Fibroblast of lung (primary cell): Measurements from ENCODE around the gene MAP3K10. TPM values are rescaled to one million over a fixed set of nuclear protein-coding genes. Genes with fewer than 3 reads are reported as not detected.

Experiments used
- DNase-seq, 2 donors: peaks; one replicate each; pipeline versions ENCODE4 v3.0.0 to v3.0.0-alpha.2; 2010; ENCODE audit warnings: low read depth in 2 of 2
- H2AFZ ChIP-seq: 2 replicates; pipeline ENCODE4 v1.5.1; 2012; ENCODE audit warnings: low read length, control low read depth, inconsistent platforms
- H3K27ac ChIP-seq: 2 replicates; pipeline ENCODE4 v1.5.1; 2011; ENCODE audit warnings: low read length, control low read depth; ENCODE audit not compliant: insufficient read depth
- H3K27me3 ChIP-seq: 2 replicates; pipeline ENCODE4 v1.5.1; 2011; ENCODE audit warnings: mild to moderate bottlenecking, low read length; ENCODE audit not compliant: control insufficient read depth, insufficient read depth
- H3K36me3 ChIP-seq: 2 replicates; pipeline ENCODE4 v1.5.1; 2011; ENCODE audit warnings: low read length; ENCODE audit not compliant: control insufficient read depth, insufficient read depth
- H3K4me1 ChIP-seq: 2 replicates; pipeline ENCODE4 v1.5.1; 2011; ENCODE audit warnings: low read length; ENCODE audit not compliant: control insufficient read depth, insufficient read depth; ENCODE audit errors: extremely low read depth
- H3K4me2 ChIP-seq: 2 replicates; pipeline ENCODE4 v1.5.1; 2011; ENCODE audit warnings: low read length, control low read depth; ENCODE audit not compliant: insufficient read depth; ENCODE audit errors: extremely low read depth
- H3K4me3 ChIP-seq, 4 experiments: fragments of 200-600 bp in 1 of 4; sonication (generic) in 1 of 4; replicated peaks in 1 of 4; 2 replicates each; pipeline ENCODE4 v1.5.1; 2011 to 2016; ENCODE audit warnings: low read length in 4 of 4, low read depth in 3 of 4, mild to moderate bottlenecking in 3 of 4, control low read depth in 2 of 4, inconsistent platforms in 1 of 4, mixed read lengths in 1 of 4; ENCODE audit not compliant: insufficient read depth in 1 of 4; ENCODE audit errors: control extremely low read depth in 1 of 4
- H3K79me2 ChIP-seq: 2 replicates; pipeline ENCODE4 v1.5.1; 2012; ENCODE audit warnings: mild to moderate bottlenecking, low read length, inconsistent platforms; ENCODE audit not compliant: control insufficient read depth, insufficient read depth
- H3K9ac ChIP-seq: 2 replicates; pipeline ENCODE4 v1.5.1; 2011; ENCODE audit warnings: mild to moderate bottlenecking, low read length, control low read depth; ENCODE audit not compliant: insufficient read depth
- H3K9me3 ChIP-seq: 2 replicates; pipeline ENCODE4 v1.5.1; 2012; ENCODE audit warnings: low read depth, low read length; ENCODE audit not compliant: control insufficient read depth, insufficient read depth
- H4K20me1 ChIP-seq: 2 replicates; pipeline ENCODE4 v1.5.1; 2011; ENCODE audit warnings: low read length; ENCODE audit not compliant: control insufficient read depth, insufficient read depth; ENCODE audit errors: extremely low read depth
- EZH2 ChIP-seq: IDR thresholded peaks from 2 replicates; pipeline ENCODE4 v1.5.1; 2012; ENCODE audit warnings: low read length, control low read depth, mild to moderate bottlenecking; ENCODE audit errors: missing control alignments
- polyA plus RNA-seq, 2 donors: library from polyadenylated mRNA; depleted of rRNA in 1 of 2; stranded (reverse) in 1 of 2; unstranded in 1 of 2; fragments of >200 nt; gene quantifications; 2 replicates each; pipeline ENCODE4 v1.2.1, GENCODE V29; 2011 to 2012; ENCODE audit warnings: missing spikeins in 1 of 2
- total RNA-seq: library from RNA; depleted of rRNA; stranded (reverse); fragments of >200 nt; gene quantifications from 2 replicates; pipeline ENCODE4 v1.2.1, GENCODE V29; 2014
- TF ChIP-seq, protein P1 (sequence below), 2 donors: IDR thresholded peaks in 1 of 2; conservative IDR thresholded peaks in 1 of 2; 1 replicate in 1 of 2; 2 replicates in 1 of 2; pipeline ENCODE4 v1.5.1; 2011 to 2012; ENCODE audit warnings: low read length in 2 of 2, control low read depth in 1 of 2, inconsistent platforms in 1 of 2, low read depth in 1 of 2, mild to moderate bottlenecking in 1 of 2

The MAP3K10 gene
- total and polyA plus RNA-seq, 2 donors (not counting 1 experiment from before 2014, with no cell fraction given) = 2.7 to 7.4 TPM

DNA sequence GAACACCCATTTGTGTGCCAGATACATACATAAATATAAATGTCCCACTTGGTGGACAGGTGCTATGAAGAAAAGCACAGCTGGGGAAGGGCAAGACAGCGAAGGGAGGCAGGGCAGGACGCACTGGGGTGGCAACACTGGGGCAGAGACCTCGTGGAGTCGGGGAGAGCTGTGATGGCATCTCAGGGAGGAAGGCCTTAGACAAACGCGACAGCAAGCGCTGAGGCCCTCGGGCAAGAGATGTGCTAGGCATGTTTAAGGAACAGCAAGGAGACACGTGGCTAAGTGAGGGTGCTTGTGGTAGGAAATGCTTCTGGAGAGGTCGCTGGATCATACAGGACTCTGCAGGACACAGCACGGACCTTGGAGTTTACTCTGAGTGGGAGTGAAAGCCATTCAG, 58.6 kb downstream of the MAP3K10 start:
- peaks cover 2% of the 10 kb centered on the region for H4K20me1 ChIP-seq
- no peak overlapping the region for H2AFZ ChIP-seq
- no peaks in the 10 kb centered on the region for H3K4me1 ChIP-seq
- H3K79me2 ChIP-seq = peaks cover 7% of the 10 kb centered on the region
- no peaks in the 10 kb centered on the region for H3K9me3 ChIP-seq
- no peak overlapping the region for H3K27ac ChIP-seq
- H3K36me3 ChIP-seq = peaks cover 4% of the 10 kb centered on the region
- H3K9ac ChIP-seq = no peak overlapping the region
- DNase-seq = no peak
- no peaks in the 10 kb centered on the region for H3K27me3 ChIP-seq
- H3K4me2 ChIP-seq = no peak overlapping the region
- no peak overlapping the region for H3K4me3 ChIP-seq
- TF ChIP-seq, protein P1, sequence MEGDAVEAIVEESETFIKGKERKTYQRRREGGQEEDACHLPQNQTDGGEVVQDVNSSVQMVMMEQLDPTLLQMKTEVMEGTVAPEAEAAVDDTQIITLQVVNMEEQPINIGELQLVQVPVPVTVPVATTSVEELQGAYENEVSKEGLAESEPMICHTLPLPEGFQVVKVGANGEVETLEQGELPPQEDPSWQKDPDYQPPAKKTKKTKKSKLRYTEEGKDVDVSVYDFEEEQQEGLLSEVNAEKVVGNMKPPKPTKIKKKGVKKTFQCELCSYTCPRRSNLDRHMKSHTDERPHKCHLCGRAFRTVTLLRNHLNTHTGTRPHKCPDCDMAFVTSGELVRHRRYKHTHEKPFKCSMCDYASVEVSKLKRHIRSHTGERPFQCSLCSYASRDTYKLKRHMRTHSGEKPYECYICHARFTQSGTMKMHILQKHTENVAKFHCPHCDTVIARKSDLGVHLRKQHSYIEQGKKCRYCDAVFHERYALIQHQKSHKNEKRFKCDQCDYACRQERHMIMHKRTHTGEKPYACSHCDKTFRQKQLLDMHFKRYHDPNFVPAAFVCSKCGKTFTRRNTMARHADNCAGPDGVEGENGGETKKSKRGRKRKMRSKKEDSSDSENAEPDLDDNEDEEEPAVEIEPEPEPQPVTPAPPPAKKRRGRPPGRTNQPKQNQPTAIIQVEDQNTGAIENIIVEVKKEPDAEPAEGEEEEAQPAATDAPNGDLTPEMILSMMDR (conservative IDR thresholded peaks at IDR 0.05 in 1 of 2, IDR thresholded peaks at IDR 0.05 in 1 of 2; ENCODE audit: low read depth in 1 of 2, low read length in 2 of 2) = no peak
- no peak for TF ChIP-seq EZH2

DNA sequence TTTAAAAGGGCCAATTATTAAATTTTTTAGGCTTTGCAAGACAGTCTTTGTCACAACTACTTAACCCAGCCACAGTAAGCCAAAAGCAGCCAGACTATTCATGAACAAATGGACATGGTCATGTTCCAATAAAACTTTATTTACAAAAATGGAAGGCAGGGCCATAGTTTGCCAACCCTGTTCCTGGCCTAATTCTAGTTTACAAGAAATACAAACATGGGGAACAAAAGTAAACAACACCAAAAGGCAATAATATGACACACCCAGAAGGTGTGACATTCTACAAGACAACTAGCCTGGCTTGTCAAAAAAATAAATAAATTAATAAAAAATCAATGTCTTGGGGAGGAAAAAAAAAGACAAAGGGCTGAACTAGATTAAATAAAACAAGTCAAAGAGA, 60.0 kb downstream of the MAP3K10 start:
- Histone ChIP-seq H3K79me2 (peaks cover 7% of the 10 kb centered on the region), H3K27ac (no peak overlapping the region), H3K4me3 (no peak overlapping the region), H3K4me1 (no peaks in the 10 kb centered on the region), H2AFZ (no peak overlapping the region), H4K20me1 (peaks cover 2% of the 10 kb centered on the region), H3K4me2 (no peak overlapping the region), H3K9me3 (no peaks in the 10 kb centered on the region), H3K27me3 (no peaks in the 10 kb centered on the region), H3K36me3 (peaks cover 13% of the 10 kb centered on the region), H3K9ac (no peak overlapping the region)
- DNase-seq = no peak
- TF ChIP-seq, protein P1 (conservative IDR thresholded peaks at IDR 0.05 in 1 of 2, IDR thresholded peaks at IDR 0.05 in 1 of 2; ENCODE audit: low read depth in 1 of 2, low read length in 2 of 2) = no peak
- no peak for TF ChIP-seq EZH2

DNA sequence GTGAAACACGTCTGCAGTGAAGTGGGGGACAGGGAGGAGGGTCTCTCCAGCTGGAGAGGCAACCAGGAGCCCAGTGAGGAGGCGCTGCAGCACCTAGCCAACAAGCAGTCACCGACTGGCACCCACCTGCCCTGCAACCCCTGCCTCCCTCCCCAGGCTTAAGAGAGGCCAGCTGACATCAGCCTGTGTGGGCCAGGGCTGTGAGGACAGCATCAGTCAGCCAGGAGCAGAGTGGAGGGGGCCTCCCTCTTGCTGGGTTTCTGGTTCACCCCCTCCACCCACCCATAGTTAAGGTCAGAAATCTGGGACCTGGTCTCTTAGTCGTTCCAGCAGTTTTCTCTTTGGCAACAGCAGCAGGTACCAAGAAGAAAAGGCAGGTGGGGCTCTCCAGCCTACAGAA, 60.8 kb downstream of the MAP3K10 start:
- TF ChIP-seq, protein P1 (conservative IDR thresholded peaks at IDR 0.05 in 1 of 2, IDR thresholded peaks at IDR 0.05 in 1 of 2; ENCODE audit: low read depth in 1 of 2, low read length in 2 of 2) = no peak
- TF ChIP-seq EZH2 = no peak
- H3K9ac ChIP-seq = no peak overlapping the region
- peaks cover 15% of the 10 kb centered on the region for H3K36me3 ChIP-seq
- peaks cover 2% of the 10 kb centered on the region for H4K20me1 ChIP-seq
- no peak for DNase-seq
- H2AFZ ChIP-seq = no peak overlapping the region
- H3K27ac ChIP-seq = no peak overlapping the region
- no peak overlapping the region for H3K4me3 ChIP-seq
- no peaks in the 10 kb centered on the region for H3K4me1 ChIP-seq
- peaks cover 7% of the 10 kb centered on the region for H3K79me2 ChIP-seq
- no peaks in the 10 kb centered on the region for H3K9me3 ChIP-seq
- H3K27me3 ChIP-seq = no peaks in the 10 kb centered on the region
- H3K4me2 ChIP-seq = no peak overlapping the region
